Islet of Langerhans (tissue), 1 donor: ENCODE results near the gene ABI3BP.

Source experiments
- FAIRE-seq: peaks from one replicate; lab custom pipeline; 2011; peaks lifted over from hg19 to GRCh38; lab: Jason Lieb, UNC

ABI3BP gene

GRCh38 chr3:100984308-100984707, 8.9 kb downstream of the ABI3BP start:
- no peak for FAIRE-seq

- FAIRE-seq = no peak
Observed at GRCh38 chr3:100982710-100983109, 10.5 kb downstream of the ABI3BP start.

- no peak for FAIRE-seq
Observed at GRCh38 chr3:100981164-100981911, 11.9 kb downstream of the ABI3BP start.

- FAIRE-seq = no peak
Observed at GRCh38 chr3:100978011-100978659, 15.1 kb downstream of the ABI3BP start.

- no peak for FAIRE-seq
Observed at GRCh38 chr3:100976611-100977010, 16.6 kb downstream of the ABI3BP start.

GRCh38 chr3:100975714-100976113, 17.5 kb downstream of the ABI3BP start:
- no peak for FAIRE-seq

GRCh38 chr3:100973594-100973993, 19.6 kb downstream of the ABI3BP start:
- no peak for FAIRE-seq

- no peak for FAIRE-seq
Observed at GRCh38 chr3:100972867-100973266, 20.4 kb downstream of the ABI3BP start.

- no peak for FAIRE-seq
Observed at GRCh38 chr3:100972301-100972844, 20.8 kb downstream of the ABI3BP start.

- FAIRE-seq = no peak
Observed at GRCh38 chr3:100971798-100972197, 21.4 kb downstream of the ABI3BP start.

- no peak for FAIRE-seq
Observed at GRCh38 chr3:100970477-100970990, 22.7 kb downstream of the ABI3BP start.

- FAIRE-seq = no peak
Observed at GRCh38 chr3:100968932-100969906, 24.0 kb downstream of the ABI3BP start.

- FAIRE-seq = no peak
Observed at GRCh38 chr3:100966807-100967206, 26.4 kb downstream of the ABI3BP start.

- no peak for FAIRE-seq
Observed at GRCh38 chr3:100966049-100966491, 27.2 kb downstream of the ABI3BP start.

- no peak for FAIRE-seq
Observed at GRCh38 chr3:100963041-100963440, 30.2 kb downstream of the ABI3BP start.

- no peak for FAIRE-seq
Observed at GRCh38 chr3:100957261-100957986, 35.8 kb downstream of the ABI3BP start.

- no peak for FAIRE-seq
Observed at GRCh38 chr3:100956276-100956675, 36.9 kb downstream of the ABI3BP start.

GRCh38 chr3:100954990-100955389, 38.2 kb downstream of the ABI3BP start:
- no peak for FAIRE-seq

- no peak for FAIRE-seq
Observed at GRCh38 chr3:100954199-100954935, 38.9 kb downstream of the ABI3BP start.

GRCh38 chr3:100953103-100953502, 40.1 kb downstream of the ABI3BP start:
- no peak for FAIRE-seq

GRCh38 chr3:100947119-100947518, 46.1 kb downstream of the ABI3BP start:
- no peak for FAIRE-seq
